Measurements from ENCODE around the gene BACE1.

The BACE1 gene

GRCh38 chr11:117309310-117309709, 6.7 kb downstream of the BACE1 start:
- DNase-seq (ENCODE audit: low read depth, low spot score) = no peak

DNA sequence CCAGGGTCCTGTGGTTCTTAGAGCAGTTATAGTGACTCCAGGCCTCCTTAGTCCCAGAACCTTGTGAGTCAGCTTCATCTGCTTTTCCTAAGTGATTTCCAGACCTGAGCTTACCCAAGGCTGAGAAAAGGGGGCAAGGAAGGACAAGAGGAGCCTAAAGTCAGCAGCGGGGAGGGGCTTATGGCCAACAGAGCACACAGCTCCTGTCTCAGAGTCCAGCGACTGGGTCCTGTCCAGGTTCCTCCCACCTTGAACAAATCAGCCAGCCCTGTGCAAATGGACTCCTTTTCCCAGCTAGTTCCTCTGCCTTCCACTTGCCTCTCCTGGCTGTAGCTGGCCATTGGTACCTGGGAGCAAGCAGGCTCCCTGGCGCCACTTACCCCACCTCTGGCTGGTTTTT, 10.9 kb downstream of the BACE1 start:
- DNase-seq (ENCODE audit: low read depth, low spot score) = no peak

GRCh38 chr11:117303646-117304315, 12.3 kb downstream of the BACE1 start:
- no peak for DNase-seq (ENCODE audit: low read depth, low spot score)

GRCh38 chr11:117303101-117303500, 13.0 kb downstream of the BACE1 start:
- no peak for DNase-seq (ENCODE audit: low read depth, low spot score)

DNA sequence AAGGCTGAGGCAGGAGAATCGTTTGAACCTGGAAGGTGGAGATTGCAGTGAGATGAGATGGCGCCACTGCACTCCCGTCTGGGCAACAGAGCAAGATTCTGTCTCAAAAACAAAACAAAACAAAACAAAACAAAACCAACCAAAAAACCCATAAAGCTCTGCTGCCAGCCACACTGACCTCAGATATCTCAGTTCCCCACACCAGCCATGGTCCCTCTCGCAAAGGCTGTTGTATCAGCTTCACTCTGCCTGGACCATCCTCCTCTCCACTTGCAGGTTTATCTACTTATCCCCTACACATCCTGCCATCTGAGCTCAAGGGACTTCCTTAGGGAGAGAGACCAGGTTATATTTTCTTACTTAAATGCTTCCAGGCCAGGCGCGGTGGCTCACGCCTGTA, 13.8 kb downstream of the BACE1 start:
- no peak for DNase-seq (ENCODE audit: low read depth, low spot score)

- DNase-seq (ENCODE audit: low read depth, low spot score) = no peak
Measured at GRCh38 chr11:117300773-117301172, 15.3 kb downstream of the BACE1 start.

- DNase-seq (ENCODE audit: low read depth, low spot score) = no peak
Measured at GRCh38 chr11:117300283-117300663, 15.8 kb downstream of the BACE1 start.

DNA sequence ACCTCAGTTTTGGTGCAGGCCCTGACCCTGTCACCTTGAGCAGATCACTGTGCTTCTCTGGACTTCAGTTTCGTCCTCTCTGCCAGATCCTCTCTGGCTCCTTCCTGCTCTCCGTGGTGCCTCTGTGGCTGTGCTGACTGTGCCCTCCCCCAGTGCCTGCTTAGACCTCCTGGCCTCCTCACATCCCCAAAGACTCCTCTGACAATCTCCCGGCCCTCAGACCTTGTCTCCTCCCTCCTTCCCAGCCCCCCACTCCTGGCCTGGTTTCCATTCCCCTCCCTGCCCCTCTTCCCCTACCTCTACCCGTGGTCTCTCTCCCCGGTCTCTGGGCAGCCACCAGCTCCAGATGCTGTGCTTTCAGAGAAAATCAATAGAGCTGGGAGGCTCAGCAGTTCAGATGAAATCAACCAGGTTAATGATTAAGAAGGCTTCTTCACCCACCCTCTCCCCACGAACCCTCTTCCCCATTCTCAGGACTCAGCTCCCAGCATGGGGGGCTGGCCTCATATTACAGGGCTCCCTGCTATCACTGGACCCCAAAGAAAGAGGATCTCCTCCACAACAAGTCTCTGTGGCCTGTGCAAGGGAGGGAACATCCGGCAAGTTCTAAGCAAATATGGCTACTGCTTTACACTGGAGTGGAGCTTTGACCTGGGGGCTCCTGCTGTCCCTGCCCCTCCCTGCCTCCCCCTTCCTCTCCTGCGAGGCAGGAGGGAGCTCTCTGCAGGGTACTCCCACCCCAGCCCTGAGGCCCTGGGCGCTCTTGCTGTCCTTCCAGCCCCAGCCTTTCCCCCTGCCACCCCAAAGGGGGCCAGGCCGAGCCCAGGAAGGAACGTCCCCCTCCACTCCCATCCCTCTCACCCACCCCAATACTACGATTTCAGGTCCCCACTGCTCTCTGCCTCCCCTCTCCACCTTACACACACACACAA, 16.4 kb downstream of the BACE1 start:
- no peak for DNase-seq (ENCODE audit: low read depth, low spot score)

DNA sequence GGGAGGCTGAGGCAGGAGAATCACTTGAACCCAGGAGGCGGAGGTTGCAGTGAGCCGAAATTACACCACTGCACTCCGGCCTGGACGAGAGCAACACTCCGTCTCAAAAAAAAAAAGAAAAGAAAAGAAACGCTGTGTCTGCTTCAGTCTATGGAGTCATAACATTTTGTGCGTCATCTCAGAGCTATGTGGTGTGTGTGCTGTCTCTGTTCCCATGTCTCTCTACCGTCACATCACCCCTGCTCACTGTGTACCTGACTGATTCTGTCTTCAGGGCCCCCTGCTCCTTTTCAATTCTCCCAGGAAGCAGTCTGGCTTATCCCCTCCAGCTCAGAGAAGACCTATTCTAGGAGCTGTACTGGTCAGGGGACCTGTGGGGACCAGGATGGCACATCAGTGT, 17.9 kb downstream of the BACE1 start:
- DNase-seq (ENCODE audit: low read depth, low spot score) = no peak

- DNase-seq (ENCODE audit: low read depth, low spot score) = no peak
Measured at GRCh38 chr11:117296881-117297280, 19.2 kb downstream of the BACE1 start.

DNA sequence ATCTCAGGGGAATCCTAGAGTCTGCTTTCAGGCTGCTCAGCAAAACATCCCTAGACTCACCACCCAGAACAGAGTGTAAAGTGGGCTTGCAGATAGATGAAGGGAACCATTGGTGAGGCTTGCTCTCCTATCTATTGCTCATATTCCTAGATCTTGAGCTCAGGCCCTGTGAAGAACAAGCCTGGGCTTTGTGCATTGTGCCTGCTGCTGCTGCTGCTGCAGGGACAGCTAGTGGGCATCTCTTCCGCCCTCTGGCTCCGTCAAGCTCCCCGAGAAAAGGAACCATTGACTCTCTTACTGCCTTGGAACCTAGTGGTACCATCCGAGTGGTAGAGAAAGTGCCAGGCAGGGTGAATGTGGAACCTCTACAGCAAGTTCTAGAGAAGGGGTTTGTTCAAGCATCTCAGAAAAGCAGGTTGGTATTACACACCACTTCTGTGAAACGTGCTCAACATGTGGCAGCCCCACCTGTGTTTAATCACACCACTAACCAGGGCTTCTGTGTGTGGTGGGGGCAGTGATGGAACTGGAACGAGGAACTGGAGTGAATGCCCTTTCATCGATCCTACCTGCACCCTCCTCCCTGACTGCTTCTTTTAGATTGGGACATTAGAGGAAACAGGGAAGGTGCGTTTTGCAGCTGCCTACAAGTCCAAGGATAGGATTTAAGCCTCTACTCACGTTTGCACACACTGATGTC, 20.5 kb downstream of the BACE1 start:
- DNase-seq (ENCODE audit: low read depth, low spot score) = no peak

GRCh38 chr11:117292616-117293015, 23.4 kb downstream of the BACE1 start:
- DNase-seq (ENCODE audit: low read depth, low spot score) = no peak

DNA sequence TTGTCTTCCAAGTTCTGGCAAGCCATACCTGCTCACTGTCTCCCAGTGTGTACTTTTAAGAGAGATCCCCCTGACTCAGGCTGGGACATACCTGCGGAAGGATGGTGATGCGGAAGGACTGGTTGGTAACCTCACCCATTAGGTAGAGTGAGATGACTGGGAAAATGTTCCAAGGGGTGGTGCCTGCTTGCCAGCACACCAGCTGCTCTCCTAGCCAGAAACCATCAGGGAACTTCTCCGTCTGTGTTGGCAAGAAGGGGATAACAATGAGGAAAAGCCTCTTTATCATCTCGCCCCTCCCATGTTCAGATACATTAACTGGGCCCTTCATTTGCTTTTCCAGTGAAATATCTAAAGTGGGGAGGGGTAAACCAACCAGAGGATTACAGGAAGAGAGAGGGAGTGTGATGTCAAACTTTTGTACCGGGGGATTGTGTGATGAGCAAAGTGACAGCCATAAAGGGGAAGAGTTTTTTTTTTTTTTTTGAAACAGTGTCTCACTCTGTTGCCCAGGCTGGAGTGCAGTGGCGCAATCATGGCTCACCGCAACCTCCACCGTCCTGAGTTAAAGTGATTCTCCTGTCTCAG, 25.2 kb downstream of the BACE1 start, which contains the start of gene BACE1-AS:
TSS of gene BACE1-AS (plus strand) at position 538 of the 588 bp plus-strand sequence.
- DNase-seq (ENCODE audit: low read depth, low spot score) = no peak

DNA sequence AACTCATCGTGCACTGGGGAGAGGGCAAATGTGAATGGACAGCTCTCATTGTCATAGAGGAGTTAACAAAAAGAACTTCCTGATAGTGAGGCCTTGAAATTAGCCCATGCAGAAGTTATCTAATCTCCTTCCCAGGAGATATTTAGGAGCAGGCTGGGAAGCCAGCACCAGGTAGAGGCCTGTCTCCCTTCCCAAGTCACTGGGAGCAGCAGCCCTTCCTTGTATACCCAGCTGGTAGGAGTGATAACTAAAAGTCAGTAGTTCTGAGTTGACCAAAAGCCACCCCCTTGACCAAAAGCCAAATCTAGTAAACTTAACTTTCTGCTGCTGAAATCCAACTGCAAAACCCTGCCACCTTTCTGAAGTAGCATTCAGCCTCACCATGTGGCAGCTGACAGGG, 26.3 kb downstream of the BACE1 start:
- DNase-seq (ENCODE audit: low read depth, low spot score) = no peak

DNA sequence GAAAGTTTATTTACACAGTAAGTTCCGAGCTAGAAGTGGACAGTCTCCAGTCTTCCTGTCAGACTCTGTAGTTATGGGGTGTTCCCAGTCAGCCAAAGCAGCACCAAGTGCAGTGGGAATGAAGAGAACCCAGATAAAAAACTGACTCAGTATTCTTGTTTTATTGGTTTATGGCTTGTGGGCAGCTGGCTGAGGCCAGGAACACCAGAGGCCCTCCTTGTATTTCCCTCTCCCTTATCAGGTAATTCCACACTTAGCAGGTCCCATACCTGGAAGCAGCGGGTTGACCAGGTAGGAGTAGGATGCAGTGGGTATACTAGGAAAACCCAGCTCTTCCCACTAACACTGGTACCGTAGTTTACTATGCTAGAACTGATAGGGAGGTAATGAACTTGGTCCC, 28.4 kb downstream of the BACE1 start:
- DNase-seq (ENCODE audit: low read depth, low spot score) = no peak

- no peak for DNase-seq (ENCODE audit: low read depth, low spot score)
Measured at GRCh38 chr11:117286588-117286987, 29.5 kb downstream of the BACE1 start.

DNA sequence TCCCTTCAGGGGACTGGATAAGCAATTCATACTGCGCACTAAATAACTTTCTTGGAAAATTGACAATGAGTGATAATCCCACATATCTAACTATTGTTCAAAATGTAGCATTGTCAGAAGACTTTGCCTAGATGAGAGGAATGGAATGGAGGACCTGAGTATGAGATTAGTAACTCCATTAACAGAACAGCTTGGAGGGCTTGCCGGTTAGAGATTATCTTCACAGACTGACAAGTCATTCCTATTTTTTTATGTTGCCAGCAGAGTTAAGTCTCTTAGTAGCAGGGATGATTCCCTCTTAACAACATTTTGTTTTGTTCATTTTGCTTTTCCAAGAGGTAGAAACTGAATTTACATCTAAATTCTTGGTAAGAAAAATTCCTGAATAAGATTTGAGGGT, 32.0 kb downstream of the BACE1 start:
- no peak for DNase-seq (ENCODE audit: low read depth, low spot score)

- no peak for DNase-seq (ENCODE audit: low read depth, low spot score)
Measured at GRCh38 chr11:117282956-117283355, 33.1 kb downstream of the BACE1 start.

GRCh38 chr11:117281869-117282268, 34.2 kb downstream of the BACE1 start:
- no peak for DNase-seq (ENCODE audit: low read depth, low spot score)

DNA sequence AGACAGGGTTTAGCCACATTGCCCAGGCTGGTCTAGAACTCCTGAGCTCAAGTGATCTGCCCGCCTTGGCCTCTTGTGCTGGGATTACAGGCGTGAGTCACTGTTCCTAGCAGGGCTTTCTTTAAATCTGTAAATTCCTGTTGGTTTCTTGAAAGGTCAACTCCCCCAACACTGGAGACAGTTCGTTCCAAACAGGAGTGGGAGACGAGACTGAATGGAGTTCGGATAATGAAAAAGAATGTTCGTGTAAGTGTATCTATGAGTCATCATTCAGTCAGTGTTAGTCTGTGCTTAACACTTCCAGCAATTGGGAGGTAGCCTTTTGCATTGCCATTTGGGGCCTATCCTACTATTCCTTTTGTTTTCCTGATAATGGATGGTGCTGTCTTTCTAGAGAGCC, 34.9 kb downstream of the BACE1 start:
- DNase-seq (ENCODE audit: low read depth, low spot score) = no peak

- DNase-seq (ENCODE audit: low read depth, low spot score) = no peak
Measured at GRCh38 chr11:117279711-117280376, 36.2 kb downstream of the BACE1 start.

All from activated CD4-positive, CD25-positive, alpha-beta regulatory T cell treated with anti-CD3 and anti-CD28 coated beads, Interleukin-2, amount 50 U/mL, for 16 hours (primary cell).